ENCODE data around the gene NR2C2AP. TPM values are rescaled to one million over a fixed set of nuclear protein-coding genes. Genes with fewer than 3 reads are reported as not detected.
"Not testable (repeated sequence)": the region's sequence is repeated elsewhere in the genome, so short reads cannot be mapped to it uniquely, and the experiment has no call there.

The NR2C2AP gene
- polyA plus RNA-seq (ENCODE audit: insufficient read length in 10 of 10): 10 to 100 TPM in 5 of 10 donors, 1 to 10 TPM in 5; 7.3 to 14.6 (median 10.4) TPM
- long read RNA-seq, donor 1, partial matches to known transcripts: 0 of 1 reads
- long read RNA-seq, donor 1, other reads (novel, unspliced or antisense): 0 of 1 reads
- long read RNA-seq, donor 2, partial matches to known transcripts: 14 of 32 reads
- long read RNA-seq, donor 2, other reads (novel, unspliced or antisense): 17 of 32 reads
- long read RNA-seq, donor 3: 0 reads
- long read RNA-seq, donor 4, partial matches to known transcripts: 0 of 2 reads
- long read RNA-seq, donor 4, other reads (novel, unspliced or antisense): 0 of 2 reads
- long read RNA-seq, donor 5: 0 reads
- long read RNA-seq, donor 6, partial matches to known transcripts: 0 of 3 reads
- long read RNA-seq, donor 6, other reads (novel, unspliced or antisense): 0 of 3 reads
- long read RNA-seq, donor 7, partial matches to known transcripts: 0 of 3 reads
- long read RNA-seq, donor 7, other reads (novel, unspliced or antisense): 0 of 3 reads
- long read RNA-seq, donor 8, partial matches to known transcripts: 33 of 41 reads
- long read RNA-seq, donor 8, other reads (novel, unspliced or antisense): 6 of 41 reads
- long read RNA-seq, donor 9: 0 reads

- DNase-seq: peak; percentile 86 to 95 (median 94)
These were observed at the start of gene NR2C2AP for GRCh38 chr19:19203012-19203856. Gene NR2C2AP, minus strand, starts transcription at chr19:19203414. Its CDS starts 354 bp downstream, at chr19:19203060.

- DNase-seq: no peak
These were observed 47.1 kb upstream of the NR2C2AP start for GRCh38 chr19:19250196-19250801.

GRCh38 chr19:19240476-19240875 lies 37.3 kb upstream of the NR2C2AP start:
- DNase-seq: no peak

- no peak for DNase-seq
These were observed 36.5 kb upstream of the NR2C2AP start for GRCh38 chr19:19239675-19240074.

GRCh38 chr19:19238126-19238894 lies 35.1 kb upstream of the NR2C2AP start:
- no peak for DNase-seq

- DNase-seq: no peak
These were observed 33.0 kb upstream of the NR2C2AP start for GRCh38 chr19:19236173-19236572.

GRCh38 chr19:19234220-19234816 lies 31.1 kb upstream of the NR2C2AP start:
- DNase-seq: no peak

- DNase-seq: peak; percentile 15 to 40 (median 21)
These were observed 29.1 kb upstream of the NR2C2AP start for GRCh38 chr19:19232261-19232721.

- no peak for DNase-seq
These were observed 27.8 kb upstream of the NR2C2AP start for GRCh38 chr19:19230999-19231398.

GRCh38 chr19:19229701-19230100 lies 26.5 kb upstream of the NR2C2AP start:
- DNase-seq: no peak

GRCh38 chr19:19227217-19227616 lies 24.0 kb upstream of the NR2C2AP start:
- no peak for DNase-seq

GRCh38 chr19:19226663-19227062 lies 23.4 kb upstream of the NR2C2AP start:
- no peak for DNase-seq

- DNase-seq: no peak
These were observed 23.0 kb upstream of the NR2C2AP start for GRCh38 chr19:19226204-19226603.

GRCh38 chr19:19224852-19225494 lies 21.8 kb upstream of the NR2C2AP start:
- DNase-seq: peak in 2 of 3 donors; percentile 24 to 44

GRCh38 chr19:19224150-19224851 lies 21.1 kb upstream of the NR2C2AP start:
- DNase-seq: no peak

- no peak for DNase-seq
These were observed 20.4 kb upstream of the NR2C2AP start for GRCh38 chr19:19223636-19224035.

- DNase-seq: no peak
These were observed 19.8 kb upstream of the NR2C2AP start for GRCh38 chr19:19223060-19223459.

- not testable (repeated sequence) for DNase-seq
These were observed 17.8 kb upstream of the NR2C2AP start for GRCh38 chr19:19221000-19221399.

- no peak for DNase-seq
These were observed 15.7 kb upstream of the NR2C2AP start for GRCh38 chr19:19218911-19219310.

Data from muscle of back (tissue), 13 donors.